IMR-90 (cell line): ENCODE results near the gene ABCA4.

ENCODE experiments used
- CEBPB ChIP-seq: IDR thresholded peaks from 2 replicates; pipeline ENCODE4 v1.6.1; 2012; ENCODE audit warnings: low read depth, low read length, improper control_type of control experiment
- CHD1 ChIP-seq: IDR thresholded peaks from 2 replicates; pipeline ENCODE4 v1.6.1; 2012; ENCODE audit warnings: low read depth, low read length, improper control_type of control experiment
- FOS ChIP-seq: fragments of 150-350 bp; IDR thresholded peaks from 2 replicates; pipeline ENCODE4 v1.6.1; 2016; ENCODE audit warnings: low read depth, low read length
- MAFK ChIP-seq: IDR thresholded peaks from 2 replicates; pipeline ENCODE4 v1.6.1; 2012; ENCODE audit warnings: low read depth, low read length, improper control_type of control experiment
- MXI1 ChIP-seq: IDR thresholded peaks from 2 replicates; pipeline ENCODE4 v1.6.1; 2012; ENCODE audit warnings: low read depth, mild to moderate bottlenecking, low read length, moderate library complexity, borderline replicate concordance
- NFE2L2 ChIP-seq: fragments of 150-350 bp; IDR thresholded peaks from 2 replicates; pipeline ENCODE4 v1.6.1; 2016; ENCODE audit warnings: low read depth, mild to moderate bottlenecking, low read length
- POLR2A ChIP-seq: IDR thresholded peaks from 2 replicates; pipeline ENCODE4 v1.6.1; 2012; ENCODE audit warnings: mild to moderate bottlenecking, low read depth, low read length
- RAD21 ChIP-seq: IDR thresholded peaks from 2 replicates; pipeline ENCODE4 v1.6.1; 2012; ENCODE audit warnings: low read length, improper control_type of control experiment
- RCOR1 ChIP-seq: IDR thresholded peaks from 2 replicates; pipeline ENCODE4 v1.6.1; 2012; ENCODE audit warnings: mild to moderate bottlenecking, low read length, improper control_type of control experiment; ENCODE audit not compliant: insufficient replicate concordance
- RFX5 ChIP-seq: IDR thresholded peaks from 2 replicates; pipeline ENCODE4 v1.8.0; 2012; ENCODE audit warnings: low read depth, mild to moderate bottlenecking, low read length, moderate library complexity
- SMC3 ChIP-seq: fragments of 150-350 bp; IDR thresholded peaks from 2 replicates; pipeline ENCODE4 v1.6.1; 2016; ENCODE audit warnings: low read depth, mild to moderate bottlenecking, antibody characterized with exemption, low read length, moderate library complexity
- TF ChIP-seq, protein P1 (sequence below): conservative IDR thresholded peaks from 2 replicates; pipeline ENCODE4 v1.5.1; 2012; ENCODE audit warnings: mild to moderate bottlenecking, low read depth, low read length, improper control_type of control experiment

DNA sequence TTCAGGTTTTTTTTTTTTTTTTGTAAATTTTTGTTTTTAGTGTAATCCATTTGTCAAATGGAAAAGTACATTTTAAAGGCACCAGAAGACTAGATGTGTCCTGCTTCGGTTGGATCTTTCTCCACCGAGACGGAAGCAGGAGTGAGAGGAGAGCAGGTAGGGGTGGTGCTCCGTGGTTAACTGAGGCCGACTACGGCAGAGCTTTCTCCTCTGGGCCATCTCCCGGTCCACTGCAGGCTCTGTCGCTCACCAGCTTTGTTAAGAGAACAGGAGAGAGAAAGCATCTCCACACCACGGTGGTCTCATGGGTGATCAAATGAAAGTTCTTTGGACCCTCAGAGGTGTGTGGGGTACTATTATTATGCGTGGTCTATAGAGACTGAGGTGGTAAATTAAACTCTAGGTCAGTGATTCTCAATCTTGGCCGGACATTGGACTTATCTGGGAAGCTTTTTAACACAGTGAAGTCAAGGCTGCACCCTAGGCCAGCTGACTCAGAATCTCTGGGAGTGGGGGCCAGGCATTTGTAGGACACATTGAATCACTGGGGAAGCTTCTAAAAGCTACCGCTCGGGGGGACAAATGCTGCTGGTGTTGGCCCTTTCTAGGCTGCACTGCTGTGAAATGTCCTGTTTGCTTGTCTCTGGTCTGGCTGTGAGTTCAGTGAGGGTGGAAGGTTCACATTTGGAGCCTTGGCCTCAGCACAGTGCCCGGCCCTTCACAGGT lies 25.0 kb downstream of the ABCA4 start:
- no peak for TF ChIP-seq FOS
- TF ChIP-seq, protein P1, sequence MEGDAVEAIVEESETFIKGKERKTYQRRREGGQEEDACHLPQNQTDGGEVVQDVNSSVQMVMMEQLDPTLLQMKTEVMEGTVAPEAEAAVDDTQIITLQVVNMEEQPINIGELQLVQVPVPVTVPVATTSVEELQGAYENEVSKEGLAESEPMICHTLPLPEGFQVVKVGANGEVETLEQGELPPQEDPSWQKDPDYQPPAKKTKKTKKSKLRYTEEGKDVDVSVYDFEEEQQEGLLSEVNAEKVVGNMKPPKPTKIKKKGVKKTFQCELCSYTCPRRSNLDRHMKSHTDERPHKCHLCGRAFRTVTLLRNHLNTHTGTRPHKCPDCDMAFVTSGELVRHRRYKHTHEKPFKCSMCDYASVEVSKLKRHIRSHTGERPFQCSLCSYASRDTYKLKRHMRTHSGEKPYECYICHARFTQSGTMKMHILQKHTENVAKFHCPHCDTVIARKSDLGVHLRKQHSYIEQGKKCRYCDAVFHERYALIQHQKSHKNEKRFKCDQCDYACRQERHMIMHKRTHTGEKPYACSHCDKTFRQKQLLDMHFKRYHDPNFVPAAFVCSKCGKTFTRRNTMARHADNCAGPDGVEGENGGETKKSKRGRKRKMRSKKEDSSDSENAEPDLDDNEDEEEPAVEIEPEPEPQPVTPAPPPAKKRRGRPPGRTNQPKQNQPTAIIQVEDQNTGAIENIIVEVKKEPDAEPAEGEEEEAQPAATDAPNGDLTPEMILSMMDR, result no peak
- TF ChIP-seq CEBPB, result no peak
- no peak for TF ChIP-seq RCOR1
- TF ChIP-seq POLR2A, result no peak
- TF ChIP-seq SMC3, result no peak
- TF ChIP-seq RFX5, result no peak
- no peak for TF ChIP-seq CHD1
- TF ChIP-seq MXI1, result no peak
- no peak for TF ChIP-seq NFE2L2
- no peak for TF ChIP-seq RAD21
- no peak for TF ChIP-seq MAFK
